Subcutaneous adipose tissue (tissue), 4 donors: ENCODE measurements around the gene HGFAC. TPM values are rescaled to one million over a fixed set of nuclear protein-coding genes. Genes with fewer than 3 reads are reported as not detected.

Experiments
- CTCF ChIP-seq: fragments of 450-650 bp; IDR thresholded peaks from one replicate; pipeline ENCODE4 v1.5.1; 2016; ENCODE audit warnings: low read depth, mild to moderate bottlenecking, control low read depth, antibody characterized with exemption, moderate library complexity
- total RNA-seq, 4 donors: library from RNA; depleted of rRNA; stranded (reverse); fragments of >200 nt; gene quantifications; one replicate each; pipeline ENCODE4 v1.1.0, GENCODE V29; 2016

HGFAC gene
- total RNA-seq, 4 donors from 2014 or later: not detected

- no peak for TF ChIP-seq CTCF
Observed at GRCh38 chr4:3497523-3498389, 56.0 kb downstream of the HGFAC start.

- TF ChIP-seq CTCF: no peak
Observed at GRCh38 chr4:3498407-3498806, 56.6 kb downstream of the HGFAC start.

Other genes with a start within 250 kb of the HGFAC start
- gene MSANTD1, start 192.8 kb upstream of the HGFAC start, total RNA-seq: under 1 TPM in 2 of 4 donors, not detected in 2; 0.19 to 0.51 TPM
- 10 to 100 TPM; 20.4 to 86.1 (median 34.1) TPM for gene RGS12, start 148.9 kb upstream of the HGFAC start, total RNA-seq
- gene DOK7, start 21.3 kb downstream of the HGFAC start, total RNA-seq: not detected
- 100 to 1,000 TPM in 3 of 4 donors, 10 to 100 TPM in 1; 67.5 to 187 (median 137) TPM for gene LRPAP1, start 90.5 kb downstream of the HGFAC start, total RNA-seq